Measurements from ENCODE around the gene COX7A2L. TPM values are rescaled to one million over a fixed set of nuclear protein-coding genes. Genes with fewer than 3 reads are reported as not detected.

COX7A2L gene
- total RNA-seq, 1 donor from 2014 or later = 109 TPM

GRCh38 chr2:42310007-42310515, 51.0 kb downstream of the COX7A2L start:
- TF ChIP-seq, protein P1, sequence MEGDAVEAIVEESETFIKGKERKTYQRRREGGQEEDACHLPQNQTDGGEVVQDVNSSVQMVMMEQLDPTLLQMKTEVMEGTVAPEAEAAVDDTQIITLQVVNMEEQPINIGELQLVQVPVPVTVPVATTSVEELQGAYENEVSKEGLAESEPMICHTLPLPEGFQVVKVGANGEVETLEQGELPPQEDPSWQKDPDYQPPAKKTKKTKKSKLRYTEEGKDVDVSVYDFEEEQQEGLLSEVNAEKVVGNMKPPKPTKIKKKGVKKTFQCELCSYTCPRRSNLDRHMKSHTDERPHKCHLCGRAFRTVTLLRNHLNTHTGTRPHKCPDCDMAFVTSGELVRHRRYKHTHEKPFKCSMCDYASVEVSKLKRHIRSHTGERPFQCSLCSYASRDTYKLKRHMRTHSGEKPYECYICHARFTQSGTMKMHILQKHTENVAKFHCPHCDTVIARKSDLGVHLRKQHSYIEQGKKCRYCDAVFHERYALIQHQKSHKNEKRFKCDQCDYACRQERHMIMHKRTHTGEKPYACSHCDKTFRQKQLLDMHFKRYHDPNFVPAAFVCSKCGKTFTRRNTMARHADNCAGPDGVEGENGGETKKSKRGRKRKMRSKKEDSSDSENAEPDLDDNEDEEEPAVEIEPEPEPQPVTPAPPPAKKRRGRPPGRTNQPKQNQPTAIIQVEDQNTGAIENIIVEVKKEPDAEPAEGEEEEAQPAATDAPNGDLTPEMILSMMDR (IDR thresholded peaks at IDR 0.05; ENCODE audit: borderline replicate concordance) = no peak
- no peaks in the 10 kb centered on the region for H3K9me3 ChIP-seq (replicated peaks)
- H3K4me1 ChIP-seq = no peaks in the 10 kb centered on the region
- H3K27ac ChIP-seq (replicated peaks) = no peak overlapping the region
- no peaks in the 10 kb centered on the region for H3K36me3 ChIP-seq
- H3K4me3 ChIP-seq = no peak overlapping the region
- intact Hi-C loops (cut with micrococcal nuclease) = no loop called here
- H3K27me3 ChIP-seq (ENCODE audit: low read depth) = no peaks in the 10 kb centered on the region
- no peak for DNase-seq

DNA sequence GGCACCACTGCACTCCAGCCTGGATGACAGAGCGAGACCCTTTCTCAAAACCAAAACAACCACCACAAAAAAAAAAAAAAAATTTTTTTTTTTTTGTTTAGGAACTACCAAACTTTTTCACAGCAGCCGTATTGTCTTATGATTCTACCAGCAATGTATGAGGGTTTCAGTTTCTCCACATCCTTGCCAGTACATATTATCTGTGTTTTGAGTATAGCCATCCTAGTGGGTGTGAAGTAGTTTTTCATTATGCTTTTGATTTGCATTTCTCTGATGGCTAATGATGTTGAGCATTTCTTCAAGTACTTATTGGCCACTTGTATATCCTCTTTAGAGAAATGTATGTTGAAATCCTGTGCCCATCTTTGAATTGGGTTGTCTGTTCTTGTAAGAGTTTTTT, 51.7 kb downstream of the COX7A2L start:
- no peak overlapping the region for H3K27ac ChIP-seq (replicated peaks)
- no peaks in the 10 kb centered on the region for H3K9me3 ChIP-seq (replicated peaks)
- DNase-seq = no peak
- TF ChIP-seq, protein P1 (IDR thresholded peaks at IDR 0.05; ENCODE audit: borderline replicate concordance) = no peak
- no peaks in the 10 kb centered on the region for H3K4me1 ChIP-seq
- intact Hi-C loops (cut with micrococcal nuclease) = no loop called here
- no peak overlapping the region for H3K4me3 ChIP-seq
- no peaks in the 10 kb centered on the region for H3K27me3 ChIP-seq (ENCODE audit: low read depth)
- peaks cover 6% of the 10 kb centered on the region for H3K36me3 ChIP-seq

DNA sequence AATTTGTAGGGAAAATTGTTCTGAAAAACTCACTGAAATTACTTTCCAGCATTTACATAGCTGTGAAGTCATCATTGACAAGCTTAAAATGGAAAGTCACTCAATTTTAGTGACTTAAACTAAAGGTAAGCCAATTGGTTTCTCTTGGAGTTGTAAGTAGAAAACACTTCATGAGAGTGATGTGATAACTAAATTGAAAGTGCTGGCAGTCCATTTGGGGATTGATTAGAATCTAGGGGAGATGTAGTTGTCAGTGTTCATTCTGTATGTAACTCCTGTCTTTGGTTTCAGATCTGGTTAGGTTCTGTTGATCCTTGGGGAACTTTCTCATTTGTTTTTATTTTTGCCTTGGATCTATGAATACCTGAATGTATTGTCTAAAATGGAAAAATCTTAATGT, 53.8 kb downstream of the COX7A2L start:
- no peak overlapping the region for H3K4me3 ChIP-seq
- H3K9me3 ChIP-seq (replicated peaks) = no peaks in the 10 kb centered on the region
- no peak for DNase-seq
- H3K27ac ChIP-seq (replicated peaks) = no peak overlapping the region
- H3K4me1 ChIP-seq = no peaks in the 10 kb centered on the region
- intact Hi-C loops (cut with micrococcal nuclease) = no loop called here
- H3K27me3 ChIP-seq (ENCODE audit: low read depth) = no peaks in the 10 kb centered on the region
- TF ChIP-seq, protein P1 (IDR thresholded peaks at IDR 0.05; ENCODE audit: borderline replicate concordance) = no peak
- peaks cover 18% of the 10 kb centered on the region for H3K36me3 ChIP-seq

DNA sequence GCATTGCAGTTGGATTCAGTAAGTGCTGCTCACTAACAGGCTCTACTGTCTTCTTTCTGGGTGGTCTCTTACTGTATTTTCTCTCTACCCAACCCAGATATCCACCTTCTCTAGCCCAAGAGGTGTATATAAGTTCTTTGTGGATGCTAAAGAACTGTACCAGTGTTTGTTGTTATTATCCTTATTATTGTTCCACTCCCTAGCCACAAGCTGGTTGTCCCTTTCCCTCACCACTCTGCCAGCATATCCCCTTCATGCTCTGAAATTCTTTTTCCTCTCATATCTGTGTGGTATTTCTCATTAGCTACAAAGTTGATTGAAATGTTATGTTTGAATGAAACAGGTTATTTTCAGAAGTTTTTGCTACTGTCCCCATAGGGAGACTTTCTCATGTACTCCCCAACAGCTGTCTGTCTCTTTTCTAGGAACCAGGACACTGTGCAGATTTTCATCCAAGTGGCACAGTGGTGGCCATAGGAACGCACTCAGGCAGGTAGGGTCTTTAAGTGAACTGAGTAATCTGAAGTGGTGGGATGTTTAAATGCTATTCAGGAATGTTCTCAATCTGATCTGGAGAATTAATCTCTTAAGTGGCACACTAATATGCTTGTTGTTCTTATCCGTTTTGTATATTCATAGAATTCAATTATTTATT, 56.8 kb downstream of the COX7A2L start:
- H3K4me1 ChIP-seq = no peaks in the 10 kb centered on the region
- H3K9me3 ChIP-seq (replicated peaks) = no peaks in the 10 kb centered on the region
- H3K36me3 ChIP-seq = peaks cover 29% of the 10 kb centered on the region
- no peak overlapping the region for H3K4me3 ChIP-seq
- DNase-seq = no peak
- TF ChIP-seq, protein P1 (IDR thresholded peaks at IDR 0.05; ENCODE audit: borderline replicate concordance) = no peak
- H3K27ac ChIP-seq (replicated peaks) = no peak overlapping the region
- intact Hi-C loops (cut with micrococcal nuclease) = no loop called here
- no peaks in the 10 kb centered on the region for H3K27me3 ChIP-seq (ENCODE audit: low read depth)

GRCh38 chr2:42303252-42303651, 57.8 kb downstream of the COX7A2L start:
- Histone ChIP-seq H3K4me3 (no peak overlapping the region), H3K4me1 (no peaks in the 10 kb centered on the region), H3K36me3 (peaks cover 29% of the 10 kb centered on the region), H3K27me3 (ENCODE audit: low read depth) (no peaks in the 10 kb centered on the region), H3K9me3 (replicated peaks) (no peaks in the 10 kb centered on the region), H3K27ac (replicated peaks) (no peak overlapping the region)
- intact Hi-C loops (cut with micrococcal nuclease) = no loop called here
- DNase-seq = no peak
- TF ChIP-seq, protein P1 (IDR thresholded peaks at IDR 0.05; ENCODE audit: borderline replicate concordance) = no peak
